ENCODE results near the gene HOXB1. TPM values are rescaled to one million over a fixed set of nuclear protein-coding genes. Genes with fewer than 3 reads are reported as not detected.

Gene HOXB1
- total and polyA plus RNA-seq, 2 of the 8 experiments (the other 6 are each of a cell fraction or from before 2014, with no cell fraction given), result not detected

DNA sequence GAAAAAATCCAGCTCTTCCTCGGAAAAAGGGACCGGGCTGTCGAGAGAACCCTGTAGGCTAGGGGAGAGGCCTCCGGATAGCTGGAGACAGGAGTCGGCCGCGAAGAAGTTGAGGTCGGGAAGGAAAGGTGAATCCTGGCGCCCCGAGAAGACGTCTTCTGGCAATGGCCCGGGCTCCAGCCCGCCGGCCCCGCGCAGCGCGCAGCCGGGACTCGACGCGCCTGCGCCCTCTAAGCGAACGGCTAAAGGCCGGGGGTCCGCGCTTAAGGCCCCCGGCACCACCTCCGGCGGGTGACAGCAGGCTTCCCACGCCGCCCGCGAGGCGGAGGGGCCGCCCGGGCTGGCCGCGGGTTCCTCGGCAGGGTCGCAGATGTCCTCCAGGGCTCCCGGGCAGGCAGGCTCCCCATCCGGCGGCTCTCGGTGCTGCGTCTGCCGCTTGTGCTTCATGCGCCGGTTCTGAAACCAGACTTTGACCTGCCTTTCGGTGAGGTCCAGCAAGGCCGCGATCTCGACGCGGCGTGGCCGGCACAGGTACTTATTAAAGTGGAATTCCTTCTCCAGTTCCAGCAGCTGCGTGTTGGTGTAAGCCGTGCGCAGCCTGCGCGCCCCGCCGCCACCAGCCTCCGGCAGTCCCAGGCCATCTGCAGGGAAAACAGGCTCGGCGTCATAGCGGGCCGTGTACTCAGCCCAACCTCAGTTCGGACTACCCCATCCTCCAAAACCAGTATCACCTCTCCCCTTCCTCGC, 12.5 kb upstream of the HOXB1 start (continued):
- TF ChIP-seq CTCF (IDR thresholded peaks at IDR 0.05; ENCODE audit: control extremely low read depth in 1 of 3, insufficient read depth in 1 of 3, low read depth in 1 of 3, low read length in 3 of 3), result peak in 1 of 3 experiments; percentile 16; a peak in 1 of 4 replicates
